Osteocyte (in vitro differentiated cells): Measurements from ENCODE around the gene GALNT17. TPM values are rescaled to one million over a fixed set of nuclear protein-coding genes. Genes with fewer than 3 reads are reported as not detected.
"Not testable (repeated sequence)": the region's sequence is repeated elsewhere in the genome, so short reads cannot be mapped to it uniquely, and the experiment has no call there.

Experiments
- DNase-seq: peaks from one replicate; pipeline ENCODE4 v3.0.0; 2021; ENCODE audit warnings: mixed read lengths; ENCODE audit not compliant: unreplicated experiment; ENCODE audit errors: extremely low spot score
- H3K27ac Mint-ChIP-seq: one replicate; pipeline ENCODE4 v1.8.0; 2021; ENCODE audit warnings: mild to moderate bottlenecking, mixed read lengths; ENCODE audit not compliant: unreplicated experiment
- H3K27me3 Mint-ChIP-seq: one replicate; pipeline ENCODE4 v1.8.0; 2021; ENCODE audit warnings: mixed read lengths; ENCODE audit not compliant: unreplicated experiment
- H3K36me3 Mint-ChIP-seq: one replicate; pipeline ENCODE4 v1.8.0; 2021; ENCODE audit warnings: mixed read lengths; ENCODE audit not compliant: unreplicated experiment
- H3K4me1 Mint-ChIP-seq: one replicate; pipeline ENCODE4 v1.8.0; 2021; ENCODE audit warnings: mixed read lengths; ENCODE audit not compliant: unreplicated experiment
- H3K4me3 Mint-ChIP-seq: one replicate; pipeline ENCODE4 v1.8.0; 2021; ENCODE audit warnings: mild to moderate bottlenecking, moderate library complexity, mixed read lengths; ENCODE audit not compliant: unreplicated experiment
- H3K9me3 Mint-ChIP-seq: one replicate; pipeline ENCODE4 v1.8.0; 2021; ENCODE audit warnings: mixed read lengths; ENCODE audit not compliant: unreplicated experiment
- CTCF ChIP-seq: fragments of 200-600 bp; sonication (generic); IDR thresholded peaks from 2 replicates; pipeline ENCODE4 v1.5.0; 2021; ENCODE audit warnings: antibody characterized with exemption, mild to moderate bottlenecking, moderate library complexity
- total RNA-seq: library from RNA; stranded (reverse); gene quantifications from 2 replicates; pipeline ENCODE4 v1.2.1, GENCODE V29; 2021

The GALNT17 gene
- total RNA-seq, 1 donor from 2014 or later = 1.4 TPM

GRCh38 chr7:71584256-71584655 lies 452.3 kb downstream of the GALNT17 start:
- Mint-ChIP-seq H3K4me1 (peaks cover 6% of the 10 kb centered on the region), H3K9me3 (no peaks in the 10 kb centered on the region), H3K36me3 (no peaks in the 10 kb centered on the region), H3K27me3 (no peaks in the 10 kb centered on the region), H3K4me3 (no peak overlapping the region), H3K27ac (no peak overlapping the region)
- no peak for TF ChIP-seq CTCF
- no peak for DNase-seq

GRCh38 chr7:71591876-71592275 lies 459.9 kb downstream of the GALNT17 start:
- no peak for DNase-seq
- H3K27me3 Mint-ChIP-seq = no peaks in the 10 kb centered on the region
- no peak for TF ChIP-seq CTCF
- H3K27ac Mint-ChIP-seq = no peak overlapping the region
- no peak overlapping the region for H3K4me3 Mint-ChIP-seq
- peaks cover 3% of the 10 kb centered on the region for H3K9me3 Mint-ChIP-seq
- no peaks in the 10 kb centered on the region for H3K36me3 Mint-ChIP-seq
- H3K4me1 Mint-ChIP-seq = no peaks in the 10 kb centered on the region

- H3K9me3 Mint-ChIP-seq = not testable (repeated sequence)
These were observed 460.4 kb downstream of the GALNT17 start for GRCh38 chr7:71592388-71592787.

GRCh38 chr7:71594736-71595135 lies 462.8 kb downstream of the GALNT17 start:
- no peaks in the 10 kb centered on the region for H3K4me1 Mint-ChIP-seq
- H3K36me3 Mint-ChIP-seq = no peaks in the 10 kb centered on the region
- no peak for DNase-seq
- TF ChIP-seq CTCF = no peak
- peaks cover 8% of the 10 kb centered on the region for H3K9me3 Mint-ChIP-seq
- no peak overlapping the region for H3K27ac Mint-ChIP-seq
- no peak overlapping the region for H3K4me3 Mint-ChIP-seq
- no peaks in the 10 kb centered on the region for H3K27me3 Mint-ChIP-seq

More at GRCh38 chr7:71592388-71592787, 460.4 kb downstream of the GALNT17 start:
- not testable (repeated sequence) for H3K36me3 Mint-ChIP-seq, H3K4me3 Mint-ChIP-seq, H3K4me1 Mint-ChIP-seq, H3K27me3 Mint-ChIP-seq, H3K27ac Mint-ChIP-seq, DNase-seq

GRCh38 chr7:71595176-71595575 lies 463.2 kb downstream of the GALNT17 start:
- H3K4me1 Mint-ChIP-seq = no peaks in the 10 kb centered on the region
- H3K4me3 Mint-ChIP-seq = no peak overlapping the region
- H3K36me3 Mint-ChIP-seq = no peaks in the 10 kb centered on the region
- H3K9me3 Mint-ChIP-seq = peaks cover 5% of the 10 kb centered on the region
- no peaks in the 10 kb centered on the region for H3K27me3 Mint-ChIP-seq
- H3K27ac Mint-ChIP-seq = no peak overlapping the region
- DNase-seq = no peak
- no peak for TF ChIP-seq CTCF

- no peak for DNase-seq
- H3K36me3 Mint-ChIP-seq = no peaks in the 10 kb centered on the region
- TF ChIP-seq CTCF = no peak
- no peak overlapping the region for H3K27ac Mint-ChIP-seq
- peaks cover 12% of the 10 kb centered on the region for H3K4me1 Mint-ChIP-seq
- H3K9me3 Mint-ChIP-seq = peaks cover 5% of the 10 kb centered on the region
- H3K4me3 Mint-ChIP-seq = no peak overlapping the region
- H3K27me3 Mint-ChIP-seq = no peaks in the 10 kb centered on the region
These were observed 466.6 kb downstream of the GALNT17 start for GRCh38 chr7:71598553-71598952.
